ENCODE results near the gene TACR1.

- TF ChIP-seq ZNF274 (IDR thresholded peaks at IDR 0.05; ENCODE audit: low read depth, low read length): no peak
- no peak for TF ChIP-seq SIN3A (IDR thresholded peaks at IDR 0.05; ENCODE audit: low read depth)
- no peak for TF ChIP-seq CTCF (IDR thresholded peaks at IDR 0.05 in 2 of 3, conservative IDR thresholded peaks at IDR 0.05 in 1 of 3; ENCODE audit: borderline replicate concordance in 1 of 3, insufficient read depth in 1 of 3, low read depth in 2 of 3, low read length in 2 of 3)
- no peak for TF ChIP-seq ZBTB33 (IDR thresholded peaks at IDR 0.05; ENCODE audit: extremely low read depth, insufficient replicate concordance, low read length)
Measured at GRCh38 chr2:75182606-75183005, 16.7 kb downstream of the TACR1 start.

All from HCT116 (cell line).